Peyer's patch (tissue), 4 donors: Measurements from ENCODE around the gene PTGFRN.

Experiments used
- POLR2A ChIP-seq, 2 donors: fragments of 450-650 bp; IDR thresholded peaks; one replicate each; pipeline ENCODE4 v1.5.1; 2017; ENCODE audit warnings: antibody characterized with exemption in 2 of 2, mild to moderate bottlenecking in 2 of 2, moderate library complexity in 2 of 2
- TF ChIP-seq, protein P1 (sequence below), 6 experiments: fragments of 450-650 bp in 4 of 6; fragments of 200-600 bp in 2 of 6; sonication (generic) in 1 of 6; IDR thresholded peaks; one replicate each; pipeline ENCODE4 v1.5.1; 2017 to 2019; ENCODE audit warnings: antibody characterized with exemption in 6 of 6, mild to moderate bottlenecking in 3 of 6, moderate library complexity in 1 of 6

DNA sequence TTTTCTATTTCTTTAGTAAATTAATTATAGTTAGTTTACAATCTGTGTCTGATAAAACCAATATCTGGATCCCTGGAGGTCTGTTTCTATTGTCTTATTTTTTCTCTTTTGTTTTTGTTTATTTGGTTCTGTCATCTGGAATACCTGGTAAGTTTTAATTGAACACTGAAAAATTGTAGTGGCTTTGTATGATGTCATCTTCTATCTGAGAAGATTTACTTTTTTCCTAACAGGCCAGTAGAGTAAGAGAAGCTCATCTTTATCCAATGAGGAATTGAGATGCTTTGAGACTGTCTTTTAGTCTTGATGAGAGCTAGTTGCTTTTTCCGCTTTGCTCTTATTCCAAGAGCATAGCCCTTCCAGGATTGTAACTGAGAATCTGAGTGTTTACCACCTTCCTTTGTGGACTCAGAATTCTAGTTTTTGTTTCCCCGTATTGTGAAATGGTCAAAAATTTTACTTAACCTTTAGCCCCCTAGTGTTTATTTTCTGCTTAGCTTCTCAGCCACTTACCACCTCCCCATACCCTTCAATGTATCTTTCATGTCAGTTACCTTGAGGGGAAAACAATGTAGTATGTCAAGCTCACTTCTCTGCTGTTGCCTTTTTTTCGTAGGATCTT is 25.0 kb downstream of the PTGFRN start:
- TF ChIP-seq, protein P1, sequence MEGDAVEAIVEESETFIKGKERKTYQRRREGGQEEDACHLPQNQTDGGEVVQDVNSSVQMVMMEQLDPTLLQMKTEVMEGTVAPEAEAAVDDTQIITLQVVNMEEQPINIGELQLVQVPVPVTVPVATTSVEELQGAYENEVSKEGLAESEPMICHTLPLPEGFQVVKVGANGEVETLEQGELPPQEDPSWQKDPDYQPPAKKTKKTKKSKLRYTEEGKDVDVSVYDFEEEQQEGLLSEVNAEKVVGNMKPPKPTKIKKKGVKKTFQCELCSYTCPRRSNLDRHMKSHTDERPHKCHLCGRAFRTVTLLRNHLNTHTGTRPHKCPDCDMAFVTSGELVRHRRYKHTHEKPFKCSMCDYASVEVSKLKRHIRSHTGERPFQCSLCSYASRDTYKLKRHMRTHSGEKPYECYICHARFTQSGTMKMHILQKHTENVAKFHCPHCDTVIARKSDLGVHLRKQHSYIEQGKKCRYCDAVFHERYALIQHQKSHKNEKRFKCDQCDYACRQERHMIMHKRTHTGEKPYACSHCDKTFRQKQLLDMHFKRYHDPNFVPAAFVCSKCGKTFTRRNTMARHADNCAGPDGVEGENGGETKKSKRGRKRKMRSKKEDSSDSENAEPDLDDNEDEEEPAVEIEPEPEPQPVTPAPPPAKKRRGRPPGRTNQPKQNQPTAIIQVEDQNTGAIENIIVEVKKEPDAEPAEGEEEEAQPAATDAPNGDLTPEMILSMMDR (IDR thresholded peaks at IDR 0.05), result peak in 4 of 6 experiments; percentile 20 to 44 (median 32)
- no peak for TF ChIP-seq POLR2A (IDR thresholded peaks at IDR 0.05)
